Right lobe of liver (tissue), 4 donors: ENCODE results near the gene ILRUN.

ENCODE experiments used
- POLR2A ChIP-seq: fragments of 450-650 bp; IDR thresholded peaks from one replicate; pipeline ENCODE4 v1.6.1; 2017; ENCODE audit warnings: antibody characterized with exemption, mild to moderate bottlenecking
- TF ChIP-seq, protein P1 (sequence below), 4 donors: fragments of 200-600 bp in 3 of 4; fragments of 450-650 bp in 1 of 4; IDR thresholded peaks; one replicate each; pipeline versions ENCODE4 v1.5.1 to v1.8.0; 2016 to 2022; ENCODE audit warnings: antibody characterized with exemption in 4 of 4, mild to moderate bottlenecking in 2 of 4
- donor health status: DM: no; HTN: no; CAD: no.
- donor health status: DM: no; HTN: no; CAD: no.
- donor health status: DM: no; HTN: yes; CAD: no.

DNA sequence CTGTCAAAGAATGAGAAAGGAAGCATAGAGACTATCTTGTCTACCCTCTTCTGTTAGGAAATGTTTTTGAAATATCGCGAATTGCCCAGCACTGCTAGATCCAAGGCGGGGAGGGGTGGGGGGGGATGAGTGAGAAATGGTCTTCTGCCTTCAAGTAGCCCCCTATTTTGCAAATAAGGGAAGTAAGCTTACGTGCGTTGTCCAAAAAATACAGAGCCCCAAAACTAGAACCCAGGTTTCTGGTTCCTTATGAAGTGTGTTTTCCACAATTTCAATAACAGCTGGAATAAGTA lies 923 bp upstream of the ILRUN start:
- TF ChIP-seq, protein P1, sequence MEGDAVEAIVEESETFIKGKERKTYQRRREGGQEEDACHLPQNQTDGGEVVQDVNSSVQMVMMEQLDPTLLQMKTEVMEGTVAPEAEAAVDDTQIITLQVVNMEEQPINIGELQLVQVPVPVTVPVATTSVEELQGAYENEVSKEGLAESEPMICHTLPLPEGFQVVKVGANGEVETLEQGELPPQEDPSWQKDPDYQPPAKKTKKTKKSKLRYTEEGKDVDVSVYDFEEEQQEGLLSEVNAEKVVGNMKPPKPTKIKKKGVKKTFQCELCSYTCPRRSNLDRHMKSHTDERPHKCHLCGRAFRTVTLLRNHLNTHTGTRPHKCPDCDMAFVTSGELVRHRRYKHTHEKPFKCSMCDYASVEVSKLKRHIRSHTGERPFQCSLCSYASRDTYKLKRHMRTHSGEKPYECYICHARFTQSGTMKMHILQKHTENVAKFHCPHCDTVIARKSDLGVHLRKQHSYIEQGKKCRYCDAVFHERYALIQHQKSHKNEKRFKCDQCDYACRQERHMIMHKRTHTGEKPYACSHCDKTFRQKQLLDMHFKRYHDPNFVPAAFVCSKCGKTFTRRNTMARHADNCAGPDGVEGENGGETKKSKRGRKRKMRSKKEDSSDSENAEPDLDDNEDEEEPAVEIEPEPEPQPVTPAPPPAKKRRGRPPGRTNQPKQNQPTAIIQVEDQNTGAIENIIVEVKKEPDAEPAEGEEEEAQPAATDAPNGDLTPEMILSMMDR (IDR thresholded peaks at IDR 0.05), result no peak
- no peak for TF ChIP-seq POLR2A
